Ascending aorta (tissue), 2 donors: Measurements from ENCODE around the gene PMP22. TPM values are rescaled to one million over a fixed set of nuclear protein-coding genes. Genes with fewer than 3 reads are reported as not detected.

Experiments used
- DNase-seq, 2 donors: peaks; one replicate each; pipeline ENCODE4 v3.0.0-alpha.2; 2019; ENCODE audit warnings: low spot score in 2 of 2
- H3K27ac ChIP-seq, 2 donors: fragments of 200-600 bp; sonication (generic); one replicate each; pipeline ENCODE4 v1.5.1; 2016 to 2017; ENCODE audit warnings: mild to moderate bottlenecking in 1 of 2
- H3K27me3 ChIP-seq: fragments of 200-600 bp; sonication (generic); one replicate; pipeline ENCODE4 v1.5.1; 2017
- H3K36me3 ChIP-seq, 2 donors: fragments of 200-600 bp; sonication (generic); one replicate each; pipeline ENCODE4 v1.5.1; 2016
- H3K4me1 ChIP-seq, 2 donors: fragments of 200-600 bp; sonication (generic); one replicate each; pipeline ENCODE4 v1.5.1; 2016 to 2017; ENCODE audit warnings: mild to moderate bottlenecking in 1 of 2
- H3K4me3 ChIP-seq, 2 donors: fragments of 200-600 bp; sonication (generic); one replicate each; pipeline ENCODE4 v1.5.1; 2016 to 2017; ENCODE audit warnings: mild to moderate bottlenecking in 1 of 2
- H3K9me3 ChIP-seq, 2 donors: fragments of 200-600 bp; sonication (generic); one replicate each; pipeline ENCODE4 v1.5.1; 2016
- CTCF ChIP-seq, 3 experiments: fragments of 200-600 bp in 2 of 3; fragments of 450-650 bp in 1 of 3; sonication (generic) in 2 of 3; IDR thresholded peaks; one replicate each; pipeline ENCODE4 v1.5.1; 2016 to 2019; ENCODE audit warnings: antibody characterized with exemption in 3 of 3, mild to moderate bottlenecking in 1 of 3, moderate library complexity in 1 of 3
- intact Hi-C: fragments of 100-400 bp; cut with DNase I; formaldehyde crosslinking; loops from one replicate; pipeline ENCODE4 v1.15.1; 2023
- total RNA-seq: library from RNA; depleted of rRNA; stranded (reverse); fragments of >200 nt; gene quantifications from one replicate; pipeline ENCODE4 v1.1.0, GENCODE V29; 2016

Gene PMP22
- total RNA-seq, 1 donor from 2014 or later = 199 TPM

- H3K9me3 ChIP-seq = no peaks in the 10 kb centered on the region
- peaks cover 41 to 61% of the 10 kb centered on the region in 2 donors for H3K36me3 ChIP-seq
- TF ChIP-seq CTCF (IDR thresholded peaks at IDR 0.05) = no peak
- intact Hi-C loops = no loop called here
- no peaks in the 10 kb centered on the region for H3K27me3 ChIP-seq
- no peak for DNase-seq
- H3K27ac ChIP-seq = no peak overlapping the region
- H3K4me1 ChIP-seq = peaks cover 0 to 26% of the 10 kb centered on the region in 2 donors
- no peak overlapping the region for H3K4me3 ChIP-seq
Observed at GRCh38 chr17:15249487-15249886, 15.6 kb downstream of the PMP22 start.

- Histone ChIP-seq H3K27me3 (no peaks in the 10 kb centered on the region), H3K9me3 (peaks cover 0 to 2% of the 10 kb centered on the region in 2 donors), H3K4me3 (no peak overlapping the region), H3K4me1 (peaks cover 0 to 19% of the 10 kb centered on the region in 2 donors), H3K36me3 (peaks cover 29 to 47% of the 10 kb centered on the region in 2 donors), H3K27ac (no peak overlapping the region)
- TF ChIP-seq CTCF (IDR thresholded peaks at IDR 0.05) = peak in 1 of 3 experiments; percentile 13
- intact Hi-C loops = no loop called here
- DNase-seq = no peak
Observed at GRCh38 chr17:15247891-15248529, 17.1 kb downstream of the PMP22 start.

GRCh38 chr17:15245054-15245453 lies 20.1 kb downstream of the PMP22 start:
- intact Hi-C loops = no loop called here
- Histone ChIP-seq H3K4me3 (no peak overlapping the region), H3K27me3 (no peaks in the 10 kb centered on the region), H3K36me3 (peaks cover 14 to 27% of the 10 kb centered on the region in 2 donors), H3K4me1 (peaks cover 0 to 12% of the 10 kb centered on the region in 2 donors), H3K27ac (no peak overlapping the region), H3K9me3 (peaks cover 0 to 6% of the 10 kb centered on the region in 2 donors)
- no peak for TF ChIP-seq CTCF (IDR thresholded peaks at IDR 0.05)
- no peak for DNase-seq

GRCh38 chr17:15240644-15241043 lies 24.5 kb downstream of the PMP22 start:
- peaks cover 0 to 6% of the 10 kb centered on the region in 2 donors for H3K9me3 ChIP-seq
- H3K27me3 ChIP-seq = no peaks in the 10 kb centered on the region
- no peak for TF ChIP-seq CTCF (IDR thresholded peaks at IDR 0.05)
- DNase-seq = no peak
- intact Hi-C loops = no loop called here
- H3K4me1 ChIP-seq = peaks cover 0 to 10% of the 10 kb centered on the region in 2 donors
- H3K4me3 ChIP-seq = no peak overlapping the region
- H3K36me3 ChIP-seq = peaks cover 30 to 46% of the 10 kb centered on the region in 2 donors
- H3K27ac ChIP-seq = peak overlapping the region in 1 of 2 donors; percentile 39

- no peaks in the 10 kb centered on the region for H3K27me3 ChIP-seq
- H3K27ac ChIP-seq = no peak overlapping the region
- no peak overlapping the region for H3K4me3 ChIP-seq
- no peak for TF ChIP-seq CTCF (IDR thresholded peaks at IDR 0.05)
- H3K4me1 ChIP-seq = peaks cover 0 to 3% of the 10 kb centered on the region in 2 donors
- peaks cover 0 to 6% of the 10 kb centered on the region in 2 donors for H3K9me3 ChIP-seq
- no peak for DNase-seq
- H3K36me3 ChIP-seq = peaks cover 40 to 52% of the 10 kb centered on the region in 2 donors
- intact Hi-C loops = no loop called here
Observed at GRCh38 chr17:15239491-15239890, 25.6 kb downstream of the PMP22 start.
